ENCODE results near the gene RIMBP2. TPM values are rescaled to one million over a fixed set of nuclear protein-coding genes. Genes with fewer than 3 reads are reported as not detected.

The RIMBP2 gene
- polyA plus RNA-seq, 1 donor (not counting 4 experiments of a cell fraction or from before 2014, with no cell fraction given): 0.16 TPM

- no peak for FAIRE-seq
- Histone ChIP-seq H3K9me3 (ENCODE audit: control insufficient read depth, low read depth, low read length) (peaks cover 20% of the 10 kb centered on the region), H3K27ac (ENCODE audit: control insufficient read depth, insufficient read depth, low read length) (no peak overlapping the region), H3K79me2 (ENCODE audit: control insufficient read depth, insufficient read depth, low read length) (no peaks in the 10 kb centered on the region), H3K4me1 (ENCODE audit: control insufficient read depth, extremely low read depth, insufficient read depth, low read length) (no peaks in the 10 kb centered on the region), H3K4me2 (ENCODE audit: control insufficient read depth, extremely low read depth, insufficient read depth, low read depth, low read length) (no peak overlapping the region), H3K36me3 (ENCODE audit: control insufficient read depth in 2 of 2, extremely low read depth in 1 of 2, insufficient read depth in 2 of 2, low read length in 2 of 2) (no peaks in the 10 kb centered on the region), H3K4me3 (ENCODE audit: control insufficient read depth in 2 of 3, extremely low read depth in 1 of 3, insufficient read depth in 2 of 3, low read depth in 1 of 3, low read length in 3 of 3) (no peak overlapping the region), H3K9ac (ENCODE audit: control insufficient read depth, extremely low read depth, insufficient read depth, low read length) (no peak overlapping the region), H3K9me1 (ENCODE audit: control insufficient read depth, extremely low read depth, insufficient read depth, low read length) (no peaks in the 10 kb centered on the region), H2AFZ (ENCODE audit: control insufficient read depth, low read length) (no peak overlapping the region), H4K20me1 (ENCODE audit: control insufficient read depth, extremely low read depth, insufficient read depth, low read length) (no peaks in the 10 kb centered on the region), H3K27me3 (ENCODE audit: control insufficient read depth, extremely low read depth, insufficient read depth, low read length) (no peaks in the 10 kb centered on the region)
- DNase-seq (ENCODE audit: low read depth, low spot score): no peak
- TF ChIP-seq, protein P1, sequence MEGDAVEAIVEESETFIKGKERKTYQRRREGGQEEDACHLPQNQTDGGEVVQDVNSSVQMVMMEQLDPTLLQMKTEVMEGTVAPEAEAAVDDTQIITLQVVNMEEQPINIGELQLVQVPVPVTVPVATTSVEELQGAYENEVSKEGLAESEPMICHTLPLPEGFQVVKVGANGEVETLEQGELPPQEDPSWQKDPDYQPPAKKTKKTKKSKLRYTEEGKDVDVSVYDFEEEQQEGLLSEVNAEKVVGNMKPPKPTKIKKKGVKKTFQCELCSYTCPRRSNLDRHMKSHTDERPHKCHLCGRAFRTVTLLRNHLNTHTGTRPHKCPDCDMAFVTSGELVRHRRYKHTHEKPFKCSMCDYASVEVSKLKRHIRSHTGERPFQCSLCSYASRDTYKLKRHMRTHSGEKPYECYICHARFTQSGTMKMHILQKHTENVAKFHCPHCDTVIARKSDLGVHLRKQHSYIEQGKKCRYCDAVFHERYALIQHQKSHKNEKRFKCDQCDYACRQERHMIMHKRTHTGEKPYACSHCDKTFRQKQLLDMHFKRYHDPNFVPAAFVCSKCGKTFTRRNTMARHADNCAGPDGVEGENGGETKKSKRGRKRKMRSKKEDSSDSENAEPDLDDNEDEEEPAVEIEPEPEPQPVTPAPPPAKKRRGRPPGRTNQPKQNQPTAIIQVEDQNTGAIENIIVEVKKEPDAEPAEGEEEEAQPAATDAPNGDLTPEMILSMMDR (optimal IDR thresholded peaks at IDR 0.05 in 1 of 3, IDR thresholded peaks at IDR 0.05 in 1 of 3, conservative IDR thresholded peaks at IDR 0.05 in 1 of 3; ENCODE audit: extremely low read depth in 1 of 3, insufficient read depth in 2 of 3, low read length in 3 of 3): no peak
- no peak for TF ChIP-seq EZH2 (IDR thresholded peaks at IDR 0.05; ENCODE audit: low read length)
- dilution Hi-C loops (cut with MboI; ENCODE audit: extremely low pct_ligation_motif_present, low sequenced_read_pairs): no loop called here
Measured at GRCh38 chr12:130444986-130445385, 271.1 kb downstream of the RIMBP2 start.

GRCh38 chr12:130444061-130444460, 272.0 kb downstream of the RIMBP2 start:
- H3K4me3 ChIP-seq (ENCODE audit: control insufficient read depth in 2 of 3, extremely low read depth in 1 of 3, insufficient read depth in 2 of 3, low read depth in 1 of 3, low read length in 3 of 3): no peak overlapping the region
- no peak overlapping the region for H3K9ac ChIP-seq (ENCODE audit: control insufficient read depth, extremely low read depth, insufficient read depth, low read length)
- DNase-seq (ENCODE audit: low read depth, low spot score) (no peak), FAIRE-seq (no peak)
- no peak overlapping the region for H3K4me2 ChIP-seq (ENCODE audit: control insufficient read depth, extremely low read depth, insufficient read depth, low read depth, low read length)
- TF ChIP-seq, protein P1 (optimal IDR thresholded peaks at IDR 0.05 in 1 of 3, IDR thresholded peaks at IDR 0.05 in 1 of 3, conservative IDR thresholded peaks at IDR 0.05 in 1 of 3; ENCODE audit: extremely low read depth in 1 of 3, insufficient read depth in 2 of 3, low read length in 3 of 3): no peak
- no peak for TF ChIP-seq EZH2 (IDR thresholded peaks at IDR 0.05; ENCODE audit: low read length)
- no peaks in the 10 kb centered on the region for H3K36me3 ChIP-seq (ENCODE audit: control insufficient read depth in 2 of 2, extremely low read depth in 1 of 2, insufficient read depth in 2 of 2, low read length in 2 of 2)
- H2AFZ ChIP-seq (ENCODE audit: control insufficient read depth, low read length): no peak overlapping the region
- H3K9me1 ChIP-seq (ENCODE audit: control insufficient read depth, extremely low read depth, insufficient read depth, low read length): no peaks in the 10 kb centered on the region
- no peak overlapping the region for H3K27ac ChIP-seq (ENCODE audit: control insufficient read depth, insufficient read depth, low read length)
- H3K9me3 ChIP-seq (ENCODE audit: control insufficient read depth, low read depth, low read length): peaks cover 17% of the 10 kb centered on the region
- no peaks in the 10 kb centered on the region for H3K4me1 ChIP-seq (ENCODE audit: control insufficient read depth, extremely low read depth, insufficient read depth, low read length)
- dilution Hi-C loops (cut with MboI; ENCODE audit: extremely low pct_ligation_motif_present, low sequenced_read_pairs): no loop called here
- no peaks in the 10 kb centered on the region for H4K20me1 ChIP-seq (ENCODE audit: control insufficient read depth, extremely low read depth, insufficient read depth, low read length)
- H3K27me3 ChIP-seq (ENCODE audit: control insufficient read depth, extremely low read depth, insufficient read depth, low read length): no peaks in the 10 kb centered on the region
- H3K79me2 ChIP-seq (ENCODE audit: control insufficient read depth, insufficient read depth, low read length): no peaks in the 10 kb centered on the region
